GM18499 (cell line): ENCODE data around the gene KMT2B.

Experiments
- ATAC-seq: cut with Tn5 transposase; IDR thresholded peaks from one replicate; pipeline ENCODE4 v1.9.1; 2021; ENCODE audit warnings: moderate number of reproducible peaks; ENCODE audit not compliant: insufficient read depth, unreplicated experiment

KMT2B gene

GRCh38 chr19:35725216-35725861, 7.5 kb downstream of the KMT2B start:
- ATAC-seq: no peak

GRCh38 chr19:35727053-35727955, 9.5 kb downstream of the KMT2B start:
- no peak for ATAC-seq

GRCh38 chr19:35727956-35728706, 10.3 kb downstream of the KMT2B start:
- ATAC-seq: no peak

- no peak for ATAC-seq
Observed at GRCh38 chr19:35729021-35729420, 11.2 kb downstream of the KMT2B start.

- no peak for ATAC-seq
Observed at GRCh38 chr19:35729763-35730162, 12.0 kb downstream of the KMT2B start.

- no peak for ATAC-seq
Observed at GRCh38 chr19:35730326-35730725, 12.5 kb downstream of the KMT2B start.

GRCh38 chr19:35731353-35731752, 13.6 kb downstream of the KMT2B start:
- no peak for ATAC-seq

GRCh38 chr19:35731779-35732405, 14.1 kb downstream of the KMT2B start:
- no peak for ATAC-seq

- no peak for ATAC-seq
Observed at GRCh38 chr19:35732540-35733179, 14.9 kb downstream of the KMT2B start.

- ATAC-seq: no peak
Observed at GRCh38 chr19:35733180-35734125, 15.7 kb downstream of the KMT2B start.

- no peak for ATAC-seq
Observed at GRCh38 chr19:35734273-35734672, 16.5 kb downstream of the KMT2B start.

GRCh38 chr19:35734889-35735288, 17.1 kb downstream of the KMT2B start:
- no peak for ATAC-seq

- no peak for ATAC-seq
Observed at GRCh38 chr19:35736913-35737886, 19.4 kb downstream of the KMT2B start.

- no peak for ATAC-seq
Observed at GRCh38 chr19:35738021-35738886, 20.5 kb downstream of the KMT2B start.

GRCh38 chr19:35738887-35739229, 21.1 kb downstream of the KMT2B start:
- no peak for ATAC-seq

GRCh38 chr19:35739275-35740107, 21.7 kb downstream of the KMT2B start:
- ATAC-seq: no peak
